NCI-H1105 (cell line): ENCODE results near the gene CREBL2.
"Not testable (repeated sequence)": the region's sequence is repeated elsewhere in the genome, so short reads cannot be mapped to it uniquely, and the experiment has no call there.

ENCODE experiments used
- DNase-seq: peaks from one replicate; lab custom pipeline; 2025; lab: John Stamatoyannopoulos, UW

Gene CREBL2

GRCh38 chr12:12639995-12640394 lies 28.3 kb downstream of the CREBL2 start:
- not testable (repeated sequence) for DNase-seq

GRCh38 chr12:12641650-12642049 lies 30.0 kb downstream of the CREBL2 start:
- DNase-seq: no peak

GRCh38 chr12:12642916-12643315 lies 31.2 kb downstream of the CREBL2 start:
- no peak for DNase-seq

- DNase-seq: no peak
Measured at GRCh38 chr12:12645485-12645884, 33.8 kb downstream of the CREBL2 start.

- not testable (repeated sequence) for DNase-seq
Measured at GRCh38 chr12:12645968-12646367, 34.3 kb downstream of the CREBL2 start.

GRCh38 chr12:12646483-12647072 lies 34.9 kb downstream of the CREBL2 start:
- no peak for DNase-seq

- DNase-seq: no peak
Measured at GRCh38 chr12:12648284-12648683, 36.6 kb downstream of the CREBL2 start.

- no peak for DNase-seq
Measured at GRCh38 chr12:12648951-12649650, 37.4 kb downstream of the CREBL2 start.

- no peak for DNase-seq
Measured at GRCh38 chr12:12651752-12652151, 40.1 kb downstream of the CREBL2 start.

GRCh38 chr12:12652704-12653103 lies 41.0 kb downstream of the CREBL2 start:
- not testable (repeated sequence) for DNase-seq

- DNase-seq: no peak
Measured at GRCh38 chr12:12653922-12654321, 42.2 kb downstream of the CREBL2 start.

- no peak for DNase-seq
Measured at GRCh38 chr12:12654691-12655460, 43.2 kb downstream of the CREBL2 start.

- DNase-seq: no peak
Measured at GRCh38 chr12:12660201-12660600, 48.5 kb downstream of the CREBL2 start.

- DNase-seq: no peak
Measured at GRCh38 chr12:12661086-12661856, 49.6 kb downstream of the CREBL2 start.

GRCh38 chr12:12663644-12664294 lies 52.1 kb downstream of the CREBL2 start:
- DNase-seq: no peak

- DNase-seq: no peak
Measured at GRCh38 chr12:12665194-12665593, 53.5 kb downstream of the CREBL2 start.

- no peak for DNase-seq
Measured at GRCh38 chr12:12668005-12668404, 56.3 kb downstream of the CREBL2 start.

- no peak for DNase-seq
Measured at GRCh38 chr12:12669020-12669419, 57.3 kb downstream of the CREBL2 start.

- no peak for DNase-seq
Measured at GRCh38 chr12:12671850-12672660, 60.4 kb downstream of the CREBL2 start.

GRCh38 chr12:12673296-12673695 lies 61.6 kb downstream of the CREBL2 start:
- no peak for DNase-seq

- DNase-seq: no peak
Measured at GRCh38 chr12:12676605-12677004, 64.9 kb downstream of the CREBL2 start.
